Calu3 (cell line): ENCODE results near the gene ZBTB37. TPM values are rescaled to one million over a fixed set of nuclear protein-coding genes. Genes with fewer than 3 reads are reported as not detected.
"Not testable (repeated sequence)": the region's sequence is repeated elsewhere in the genome, so short reads cannot be mapped to it uniquely, and the experiment has no call there.

ENCODE experiments used
- BruUV-seq: library from RNA; stranded (reverse); fragments of 400-500 nt; replicated peaks from 2 replicates; lab custom pipeline; 2021; lab: Mats Ljungman, UMichigan
- CTCF ChIA-PET: fragments of 300-600 bp; sonication (Branson Sonifier 250); formaldehyde crosslinking; loops from one replicate; lab custom pipeline; 2022; ENCODE audit warnings: antibody characterized with exemption; lab: Charles Lee
- DNase-seq: peaks from one replicate; pipeline ENCODE4 v3.0.0; 2022
- H3K27ac Mint-ChIP-seq: one replicate; pipeline ENCODE4 v1.8.0; 2022; ENCODE audit warnings: mixed read lengths; ENCODE audit not compliant: unreplicated experiment
- H3K27me3 Mint-ChIP-seq: one replicate; pipeline ENCODE4 v1.8.0; 2022; ENCODE audit warnings: mixed read lengths; ENCODE audit not compliant: unreplicated experiment
- H3K36me3 Mint-ChIP-seq: one replicate; pipeline ENCODE4 v1.8.0; 2022; ENCODE audit warnings: mild to moderate bottlenecking, moderate library complexity, mixed read lengths; ENCODE audit not compliant: insufficient read depth, unreplicated experiment
- H3K4me1 Mint-ChIP-seq: one replicate; pipeline ENCODE4 v1.8.0; 2022; ENCODE audit warnings: mild to moderate bottlenecking, low read depth, mixed read lengths; ENCODE audit not compliant: unreplicated experiment
- H3K4me3 Mint-ChIP-seq: one replicate; pipeline ENCODE4 v1.8.0; 2022; ENCODE audit warnings: mild to moderate bottlenecking, low read depth, moderate library complexity, mixed read lengths; ENCODE audit not compliant: unreplicated experiment
- H3K9me3 Mint-ChIP-seq: one replicate; pipeline ENCODE4 v1.8.0; 2022; ENCODE audit warnings: low read depth, mixed read lengths; ENCODE audit not compliant: unreplicated experiment
- intact Hi-C: fragments of 100-400 bp; cut with micrococcal nuclease; formaldehyde crosslinking; loops from one replicate; pipeline ENCODE4 v1.10.0; 2022; ENCODE audit not compliant: unreplicated experiment
- total RNA-seq: library from RNA; stranded (reverse); gene quantifications from 2 replicates; pipeline ENCODE4 v1.2.3, GENCODE V29; 2022
- TF ChIP-seq, protein P1 (sequence below): fragments of 200-600 bp; IDR thresholded peaks from one replicate; pipeline ENCODE4 v1.8.0; 2022; ENCODE audit warnings: antibody characterized with exemption; ENCODE audit not compliant: unreplicated experiment

ZBTB37 gene
- total RNA-seq, 1 experiment from 2014 or later, result 10.9 TPM

DNA sequence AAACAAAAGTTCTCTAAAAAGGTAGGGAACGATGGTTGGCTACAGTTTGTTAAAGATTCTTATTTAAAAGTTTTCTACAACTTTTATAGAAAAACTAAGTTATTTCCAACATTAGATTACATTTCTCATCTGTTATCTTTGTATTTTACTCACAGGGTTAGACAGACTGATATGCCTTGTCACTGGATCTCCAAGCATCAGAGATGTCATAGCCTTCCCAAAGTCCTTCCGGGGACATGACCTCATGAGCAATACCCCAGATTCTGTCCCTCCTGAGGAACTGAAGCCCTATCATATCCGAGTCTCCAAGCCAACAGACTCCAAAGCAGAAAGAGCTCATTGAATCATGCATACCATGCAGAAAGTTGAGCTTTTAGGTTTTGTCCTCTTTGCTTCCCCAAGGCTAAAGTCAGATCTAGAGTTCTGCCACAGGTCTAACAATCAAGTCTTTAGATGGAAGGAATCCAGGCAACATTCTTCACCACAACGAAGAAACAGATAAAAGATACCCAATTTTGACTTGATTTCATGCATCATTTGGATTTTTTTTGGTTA lies 10.7 kb upstream of the ZBTB37 start:
- TF ChIP-seq, protein P1, sequence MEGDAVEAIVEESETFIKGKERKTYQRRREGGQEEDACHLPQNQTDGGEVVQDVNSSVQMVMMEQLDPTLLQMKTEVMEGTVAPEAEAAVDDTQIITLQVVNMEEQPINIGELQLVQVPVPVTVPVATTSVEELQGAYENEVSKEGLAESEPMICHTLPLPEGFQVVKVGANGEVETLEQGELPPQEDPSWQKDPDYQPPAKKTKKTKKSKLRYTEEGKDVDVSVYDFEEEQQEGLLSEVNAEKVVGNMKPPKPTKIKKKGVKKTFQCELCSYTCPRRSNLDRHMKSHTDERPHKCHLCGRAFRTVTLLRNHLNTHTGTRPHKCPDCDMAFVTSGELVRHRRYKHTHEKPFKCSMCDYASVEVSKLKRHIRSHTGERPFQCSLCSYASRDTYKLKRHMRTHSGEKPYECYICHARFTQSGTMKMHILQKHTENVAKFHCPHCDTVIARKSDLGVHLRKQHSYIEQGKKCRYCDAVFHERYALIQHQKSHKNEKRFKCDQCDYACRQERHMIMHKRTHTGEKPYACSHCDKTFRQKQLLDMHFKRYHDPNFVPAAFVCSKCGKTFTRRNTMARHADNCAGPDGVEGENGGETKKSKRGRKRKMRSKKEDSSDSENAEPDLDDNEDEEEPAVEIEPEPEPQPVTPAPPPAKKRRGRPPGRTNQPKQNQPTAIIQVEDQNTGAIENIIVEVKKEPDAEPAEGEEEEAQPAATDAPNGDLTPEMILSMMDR, result no peak
- DNase-seq, result no peak
- no TSS peak for BruUV-seq
- Mint-ChIP-seq H3K27ac (no peak overlapping the region), H3K36me3 (peaks cover 78% of the 10 kb centered on the region), H3K4me3 (no peak overlapping the region), H3K27me3 (no peaks in the 10 kb centered on the region), H3K4me1 (no peaks in the 10 kb centered on the region), H3K9me3 (no peaks in the 10 kb centered on the region)
- intact Hi-C loops, result no loop called here
- CTCF ChIA-PET, result no interaction called here

DNA sequence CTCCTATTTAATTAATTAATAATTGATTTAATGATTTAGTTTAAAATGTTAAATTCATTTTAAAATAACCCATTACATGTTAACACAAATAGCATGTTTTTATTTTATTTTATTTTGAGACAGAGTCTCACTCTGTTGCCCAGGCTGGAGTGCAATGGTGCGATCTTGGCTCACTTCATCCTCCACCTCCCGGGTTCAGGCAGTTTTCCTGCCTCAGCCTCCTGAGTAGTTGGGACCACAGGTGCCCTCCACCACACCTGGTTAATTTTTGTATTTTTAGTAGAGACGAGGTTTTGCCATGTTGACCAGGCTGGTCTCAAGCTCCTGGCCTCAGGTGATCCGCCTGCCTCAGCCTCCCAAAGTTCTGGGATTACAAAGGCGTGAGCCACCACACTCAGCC lies 8.6 kb upstream of the ZBTB37 start:
- H3K27ac Mint-ChIP-seq, BruUV-seq, H3K9me3 Mint-ChIP-seq, H3K4me3 Mint-ChIP-seq, DNase-seq, intact Hi-C loops, H3K27me3 Mint-ChIP-seq: not testable (repeated sequence)
- CTCF ChIA-PET, result interaction anchor here (0.6 to 1.0 kb wide), 2 partner anchors 9 to 240 kb away, joined by 3 to 4 read pairs; partner anchors contain the start of genes GAS5 and ZBTB37
- Mint-ChIP-seq H3K36me3 (peaks cover 89% of the 10 kb centered on the region), H3K4me1 (peaks cover 10% of the 10 kb centered on the region)

DNA sequence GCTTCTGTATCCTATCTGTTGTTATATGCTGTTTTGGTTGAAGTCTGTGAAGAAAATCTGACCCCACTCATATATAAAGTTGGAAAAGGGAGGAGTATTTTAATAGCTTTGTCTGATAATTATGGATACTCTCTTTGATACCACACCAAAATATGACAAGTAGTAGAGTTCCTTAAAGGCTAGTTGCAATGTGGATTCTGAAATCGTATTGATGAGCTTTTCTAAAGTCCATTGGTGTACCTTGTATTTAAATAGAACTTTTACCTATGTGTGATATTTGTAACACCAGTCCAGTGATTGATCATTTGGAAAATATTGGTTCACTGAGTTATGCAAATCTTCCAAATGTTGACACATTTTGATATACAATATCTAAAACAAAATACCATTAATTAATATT lies 8.1 kb upstream of the ZBTB37 start:
- peaks cover 90% of the 10 kb centered on the region for H3K36me3 Mint-ChIP-seq
- no peaks in the 10 kb centered on the region for H3K27me3 Mint-ChIP-seq
- peaks cover 16% of the 10 kb centered on the region for H3K4me1 Mint-ChIP-seq
- no peaks in the 10 kb centered on the region for H3K9me3 Mint-ChIP-seq
- intact Hi-C loops, result no loop called here
- DNase-seq, result no peak
- no peak overlapping the region for H3K27ac Mint-ChIP-seq
- CTCF ChIA-PET, result interaction anchor here (0.6 to 1.0 kb wide), 2 partner anchors 8 to 239 kb away, joined by 3 to 4 read pairs; partner anchors contain the start of genes GAS5 and ZBTB37
- TF ChIP-seq, protein P1, result no peak
- BruUV-seq, result no TSS peak
- no peak overlapping the region for H3K4me3 Mint-ChIP-seq

DNA sequence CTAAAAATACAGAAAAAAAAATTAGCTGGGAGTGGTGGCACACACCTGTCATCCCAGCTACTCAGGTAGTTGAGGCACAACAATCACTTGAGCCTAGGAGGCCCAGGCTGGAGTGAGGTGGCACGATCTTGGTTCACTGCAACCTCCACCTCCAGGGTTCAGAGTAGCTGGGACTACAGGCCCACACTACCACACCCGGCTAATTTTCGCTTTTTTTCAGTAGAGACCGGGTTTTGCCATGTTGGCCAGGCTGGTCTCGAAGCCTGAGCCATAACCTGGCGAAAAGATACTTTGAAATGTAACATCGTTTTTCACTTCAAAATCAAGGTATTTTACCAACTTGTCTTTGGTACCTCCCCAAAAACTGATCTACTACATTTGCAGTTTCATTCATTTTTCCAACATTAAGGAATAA lies 6.4 kb upstream of the ZBTB37 start:
- TF ChIP-seq, protein P1, result no peak
- peaks cover 21% of the 10 kb centered on the region for H3K4me1 Mint-ChIP-seq
- H3K27ac Mint-ChIP-seq, result peak overlapping the region; percentile 100
- no peaks in the 10 kb centered on the region for H3K27me3 Mint-ChIP-seq
- CTCF ChIA-PET, result no interaction called here
- intact Hi-C loops, result no loop called here
- no TSS peak for BruUV-seq
- H3K36me3 Mint-ChIP-seq, result peaks cover 91% of the 10 kb centered on the region
- H3K9me3 Mint-ChIP-seq, result no peaks in the 10 kb centered on the region
- DNase-seq, result no peak
- no peak overlapping the region for H3K4me3 Mint-ChIP-seq

DNA sequence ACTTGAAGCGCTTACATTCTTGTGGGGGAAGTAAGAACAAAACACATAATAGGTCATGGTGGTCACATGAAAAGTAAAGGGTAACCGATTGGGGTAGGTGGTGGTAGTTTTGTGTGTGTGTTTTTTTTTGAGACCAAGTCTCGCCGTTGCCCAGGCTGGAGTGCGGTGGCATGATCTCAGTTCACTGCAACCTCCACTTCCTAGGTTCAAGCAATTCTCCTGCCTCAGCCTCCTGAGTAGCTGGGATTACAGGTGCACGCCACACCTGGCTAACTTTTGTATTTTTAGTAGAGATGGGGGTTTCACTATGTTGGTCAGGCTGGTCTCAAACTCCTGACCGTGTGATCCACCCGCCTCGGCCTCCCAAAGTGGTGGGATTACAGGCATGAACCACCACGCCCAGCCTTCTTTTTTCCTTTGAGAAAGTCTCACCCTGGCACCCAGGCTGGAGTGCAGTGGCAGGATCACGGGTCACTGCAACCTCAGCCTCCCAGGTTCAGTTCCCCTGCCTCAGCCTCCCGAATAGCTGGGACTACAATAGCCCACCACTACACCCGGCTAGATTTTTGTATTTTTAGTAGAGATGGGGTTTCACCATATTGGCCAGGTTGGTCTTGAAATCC lies 5.9 kb upstream of the ZBTB37 start:
- H3K4me1 Mint-ChIP-seq, result peaks cover 21% of the 10 kb centered on the region
- DNase-seq, BruUV-seq, intact Hi-C loops, H3K27me3 Mint-ChIP-seq, H3K4me3 Mint-ChIP-seq, H3K9me3 Mint-ChIP-seq: not testable (repeated sequence)
- peak overlapping the region; percentile 100 for H3K27ac Mint-ChIP-seq
- peaks cover 96% of the 10 kb centered on the region for H3K36me3 Mint-ChIP-seq
- CTCF ChIA-PET, result interaction anchor here (0.6 kb wide), 1 partner anchor 162 kb away, joined by 3 read pairs; no protein-coding TSS in a partner anchor
